ENCODE results near the gene ZBTB22. TPM values are rescaled to one million over a fixed set of nuclear protein-coding genes. Genes with fewer than 3 reads are reported as not detected.

ZBTB22 gene
- total and polyA plus RNA-seq, 2 donors (not counting 1 experiment from before 2014, with no cell fraction given) = 25.9 to 39.7 TPM

GRCh38 chr6:33314943-33315792, 2.4 kb downstream of the ZBTB22 start:
- WGBS (ENCODE audit: insufficient coverage) = 55% methylated on average over 36 of the region's 47 CpGs
- DNase-seq (no peak), ATAC-seq (ENCODE audit: low read depth) (no peak)
- Histone ChIP-seq H3K27me3 (replicated peaks in 1 of 4; ENCODE audit: control extremely low read depth in 1 of 4, control insufficient read depth in 3 of 4, insufficient read depth in 4 of 4, low read length in 3 of 4) (no peaks in the 10 kb centered on the region), H2AFZ (ENCODE audit: insufficient read depth, low read depth, low read length, poor library complexity, severe bottlenecking) (peak overlapping the region; percentile 32), H3K27ac (ENCODE audit: low read length in 2 of 2) (peak overlapping the region; percentile 97 to 100), H3K9me3 (ENCODE audit: control extremely low read depth in 1 of 3, control insufficient read depth in 2 of 3, insufficient read depth in 1 of 3, low read length in 2 of 3) (no peaks in the 10 kb centered on the region), H3K79me2 (ENCODE audit: control insufficient read depth, insufficient read depth, low read length) (peaks cover 90% of the 10 kb centered on the region), H3K4me3 (ENCODE audit: control extremely low read depth in 1 of 5, extremely low read depth in 1 of 5, insufficient read depth in 1 of 5, low read depth in 2 of 5, low read length in 4 of 5) (peak overlapping the region; percentile 73 to 100 (median 91)), H3K36me3 (replicated peaks in 1 of 2; ENCODE audit: control extremely low read depth in 1 of 2, control insufficient read depth in 1 of 2, extremely low read depth in 1 of 2, insufficient read depth in 2 of 2, low read length in 1 of 2) (peaks cover 3 to 48% of the 10 kb centered on the region in 2 experiments), H3K4me1 (ENCODE audit: control insufficient read depth in 2 of 2, insufficient read depth in 2 of 2, low read length in 2 of 2) (peaks cover 59 to 78% of the 10 kb centered on the region in 2 donors), H3K9ac (ENCODE audit: low read length) (peak overlapping the region; percentile 100), H3K4me2 (replicated peaks; ENCODE audit: low read depth, low read length, poor library complexity, severe bottlenecking) (peak overlapping the region; percentile 99), H4K20me1 (ENCODE audit: control insufficient read depth, insufficient read depth, low read length, poor library complexity, severe bottlenecking) (peaks cover 44% of the 10 kb centered on the region)
- ChIA-PET POLR2A (interaction anchor here (0.7 to 1.2 kb wide), 2 partner anchors 16 to 29 kb away, joined by 3 to 9 read pairs; partner anchors contain the start of gene RGL2), CTCF (interaction anchor here (1.1 to 5.3 kb wide), 2 partner anchors 10 to 29 kb away, joined by 3 to 50 read pairs; no protein-coding TSS in a partner anchor)
- Mint-ChIP-seq H3K4me1 (peaks cover 77% of the 10 kb centered on the region), H3K27me3 (no peaks in the 10 kb centered on the region), H3K27ac (peak overlapping the region; percentile 98), H3K4me3 (peak overlapping the region; percentile 100), H3K9me3 (ENCODE audit: insufficient read depth) (no peaks in the 10 kb centered on the region)
- no peak for TF ChIP-seq EZH2 (IDR thresholded peaks at IDR 0.05; ENCODE audit: borderline replicate concordance, insufficient read depth, low read depth, low read length, poor library complexity, severe bottlenecking)
- TF ChIP-seq, protein P1, sequence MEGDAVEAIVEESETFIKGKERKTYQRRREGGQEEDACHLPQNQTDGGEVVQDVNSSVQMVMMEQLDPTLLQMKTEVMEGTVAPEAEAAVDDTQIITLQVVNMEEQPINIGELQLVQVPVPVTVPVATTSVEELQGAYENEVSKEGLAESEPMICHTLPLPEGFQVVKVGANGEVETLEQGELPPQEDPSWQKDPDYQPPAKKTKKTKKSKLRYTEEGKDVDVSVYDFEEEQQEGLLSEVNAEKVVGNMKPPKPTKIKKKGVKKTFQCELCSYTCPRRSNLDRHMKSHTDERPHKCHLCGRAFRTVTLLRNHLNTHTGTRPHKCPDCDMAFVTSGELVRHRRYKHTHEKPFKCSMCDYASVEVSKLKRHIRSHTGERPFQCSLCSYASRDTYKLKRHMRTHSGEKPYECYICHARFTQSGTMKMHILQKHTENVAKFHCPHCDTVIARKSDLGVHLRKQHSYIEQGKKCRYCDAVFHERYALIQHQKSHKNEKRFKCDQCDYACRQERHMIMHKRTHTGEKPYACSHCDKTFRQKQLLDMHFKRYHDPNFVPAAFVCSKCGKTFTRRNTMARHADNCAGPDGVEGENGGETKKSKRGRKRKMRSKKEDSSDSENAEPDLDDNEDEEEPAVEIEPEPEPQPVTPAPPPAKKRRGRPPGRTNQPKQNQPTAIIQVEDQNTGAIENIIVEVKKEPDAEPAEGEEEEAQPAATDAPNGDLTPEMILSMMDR (IDR thresholded peaks at IDR 0.05) = no peak
- intact Hi-C loops (cut with micrococcal nuclease) = loop anchor here (1.0 to 5.0 kb wide), 5 partner anchors 9 to 112 kb away; no protein-coding TSS in a partner anchor
